Activated naive CD8-positive, alpha-beta T cell (primary cell): ENCODE data around the gene ELAVL1.
A peak's percentile ranks its signal among the peaks of the same experiment; 100 is the strongest.

Source experiments
- H3K27ac Mint-ChIP-seq: one replicate; pipeline ENCODE4 v1.8.0; 2021; ENCODE audit warnings: mixed read lengths
- H3K27me3 Mint-ChIP-seq: one replicate; pipeline ENCODE4 v1.8.0; 2021; ENCODE audit warnings: mixed read lengths
- H3K36me3 Mint-ChIP-seq: one replicate; pipeline ENCODE4 v1.8.0; 2021; ENCODE audit warnings: mixed read lengths
- H3K4me1 Mint-ChIP-seq: one replicate; pipeline ENCODE4 v1.8.0; 2021; ENCODE audit warnings: low read depth, mixed read lengths
- H3K4me3 Mint-ChIP-seq: one replicate; pipeline ENCODE4 v1.8.0; 2021; ENCODE audit warnings: mild to moderate bottlenecking, mixed read lengths
- H3K9me3 Mint-ChIP-seq: one replicate; pipeline ENCODE4 v1.8.0; 2021; ENCODE audit warnings: low read depth, mixed read lengths

The ELAVL1 gene

GRCh38 chr19:7953576-7953975 lies 51.9 kb downstream of the ELAVL1 start:
- Mint-ChIP-seq H3K27me3 (no peaks in the 10 kb centered on the region), H3K36me3 (no peaks in the 10 kb centered on the region), H3K4me1 (no peaks in the 10 kb centered on the region), H3K9me3 (no peaks in the 10 kb centered on the region), H3K4me3 (no peak overlapping the region), H3K27ac (no peak overlapping the region)

- H3K27me3 Mint-ChIP-seq, result no peaks in the 10 kb centered on the region
- no peaks in the 10 kb centered on the region for H3K36me3 Mint-ChIP-seq
- H3K4me3 Mint-ChIP-seq, result no peak overlapping the region
- no peak overlapping the region for H3K27ac Mint-ChIP-seq
- H3K9me3 Mint-ChIP-seq, result no peaks in the 10 kb centered on the region
- no peaks in the 10 kb centered on the region for H3K4me1 Mint-ChIP-seq
Measured at GRCh38 chr19:7953060-7953459, 52.4 kb downstream of the ELAVL1 start.

DNA sequence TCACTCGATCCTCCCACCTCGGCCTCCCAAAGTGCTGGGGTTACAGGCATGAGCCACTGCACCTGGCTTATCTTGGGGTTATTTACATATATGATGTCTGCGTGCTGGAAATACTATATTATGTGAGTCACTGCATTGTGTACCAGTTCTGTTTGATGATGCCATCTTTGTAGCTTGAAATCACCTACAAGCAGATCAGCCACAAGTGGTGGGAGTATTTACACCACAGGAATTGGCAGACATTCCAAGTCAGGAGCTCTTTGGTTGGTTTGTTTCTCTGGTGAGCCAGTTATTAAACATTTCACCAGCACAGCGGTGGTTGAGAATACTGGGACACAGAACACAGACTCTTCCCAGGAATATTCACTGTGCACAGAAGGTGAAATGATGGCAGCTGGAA lies 57.5 kb downstream of the ELAVL1 start:
- no peak overlapping the region for H3K4me3 Mint-ChIP-seq
- no peaks in the 10 kb centered on the region for H3K36me3 Mint-ChIP-seq
- no peak overlapping the region for H3K27ac Mint-ChIP-seq
- peaks cover 13% of the 10 kb centered on the region for H3K4me1 Mint-ChIP-seq
- no peaks in the 10 kb centered on the region for H3K9me3 Mint-ChIP-seq
- H3K27me3 Mint-ChIP-seq, result no peaks in the 10 kb centered on the region

DNA sequence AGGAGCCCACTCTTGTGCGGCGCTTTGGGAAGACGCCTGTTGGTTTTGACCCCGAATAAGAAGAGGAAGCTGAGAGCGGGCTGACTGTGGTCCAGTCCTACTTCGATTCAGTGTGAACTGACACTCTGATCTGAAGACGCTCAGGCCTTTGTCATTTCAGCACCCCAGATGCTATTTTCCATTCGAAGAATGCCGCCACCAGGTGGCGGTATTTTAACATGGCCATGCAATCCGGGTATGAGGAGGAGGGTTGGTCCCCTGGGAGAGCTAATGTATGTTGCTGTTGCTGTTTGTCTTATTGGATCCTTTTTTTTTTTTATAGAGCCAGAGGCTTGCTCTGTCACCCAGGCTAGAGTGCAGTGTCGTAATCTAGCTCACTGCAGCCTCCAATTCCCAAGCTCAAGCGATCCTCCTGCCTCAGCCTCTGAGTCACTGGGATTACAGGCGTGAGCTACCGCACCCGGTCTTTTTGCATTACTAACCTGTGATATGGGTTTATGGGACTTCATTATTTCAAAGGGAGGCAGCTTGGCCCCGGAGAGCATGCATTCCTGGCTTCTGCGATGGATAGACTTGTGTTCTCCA lies 61.2 kb downstream of the ELAVL1 start:
- Mint-ChIP-seq H3K36me3 (no peaks in the 10 kb centered on the region), H3K4me3 (peak overlapping the region; percentile 97), H3K9me3 (no peaks in the 10 kb centered on the region), H3K4me1 (peaks cover 34% of the 10 kb centered on the region), H3K27ac (peak overlapping the region; percentile 99), H3K27me3 (no peaks in the 10 kb centered on the region)

GRCh38 chr19:7943444-7944176 lies 61.8 kb downstream of the ELAVL1 start, which contains the start of gene TIMM44:
Gene TIMM44 (minus strand): TSS chr19:7943666. CDS start chr19:7943651, 15 bp downstream.
- H3K27me3 Mint-ChIP-seq, result no peaks in the 10 kb centered on the region
- H3K36me3 Mint-ChIP-seq, result peaks cover 4% of the 10 kb centered on the region
- H3K4me1 Mint-ChIP-seq, result peaks cover 37% of the 10 kb centered on the region
- H3K9me3 Mint-ChIP-seq, result no peaks in the 10 kb centered on the region
- H3K27ac Mint-ChIP-seq, result peak within 1 kb of the TSS; percentile 99
- H3K4me3 Mint-ChIP-seq, result peak within 1 kb of the TSS; percentile 97

DNA sequence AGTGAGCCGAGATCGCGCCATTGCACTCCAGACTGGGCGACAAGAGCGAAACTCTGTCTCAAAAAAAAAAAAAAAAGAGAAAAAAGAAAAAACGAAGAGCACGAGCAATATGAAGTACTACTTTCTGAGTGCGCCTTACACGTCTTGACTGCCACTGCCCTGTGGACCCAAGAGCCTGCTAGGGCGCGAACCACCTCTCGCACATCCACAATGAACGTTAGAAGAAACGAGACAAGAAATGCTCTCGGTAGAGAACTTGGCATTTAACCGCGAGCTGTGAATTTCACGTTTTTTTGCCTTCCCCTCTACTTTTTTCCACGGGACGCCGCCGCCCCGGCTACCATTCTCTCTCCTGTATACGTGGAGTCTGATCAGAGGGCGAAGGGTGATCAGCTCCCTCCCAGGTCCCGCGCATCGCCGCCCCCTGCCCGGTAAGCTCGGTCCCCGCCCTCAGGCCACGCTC lies 62.4 kb downstream of the ELAVL1 start:
- Mint-ChIP-seq H3K36me3 (peaks cover 4% of the 10 kb centered on the region), H3K9me3 (no peaks in the 10 kb centered on the region), H3K27me3 (no peaks in the 10 kb centered on the region), H3K4me3 (peak overlapping the region; percentile 97), H3K27ac (peak overlapping the region; percentile 99), H3K4me1 (peaks cover 37% of the 10 kb centered on the region)

DNA sequence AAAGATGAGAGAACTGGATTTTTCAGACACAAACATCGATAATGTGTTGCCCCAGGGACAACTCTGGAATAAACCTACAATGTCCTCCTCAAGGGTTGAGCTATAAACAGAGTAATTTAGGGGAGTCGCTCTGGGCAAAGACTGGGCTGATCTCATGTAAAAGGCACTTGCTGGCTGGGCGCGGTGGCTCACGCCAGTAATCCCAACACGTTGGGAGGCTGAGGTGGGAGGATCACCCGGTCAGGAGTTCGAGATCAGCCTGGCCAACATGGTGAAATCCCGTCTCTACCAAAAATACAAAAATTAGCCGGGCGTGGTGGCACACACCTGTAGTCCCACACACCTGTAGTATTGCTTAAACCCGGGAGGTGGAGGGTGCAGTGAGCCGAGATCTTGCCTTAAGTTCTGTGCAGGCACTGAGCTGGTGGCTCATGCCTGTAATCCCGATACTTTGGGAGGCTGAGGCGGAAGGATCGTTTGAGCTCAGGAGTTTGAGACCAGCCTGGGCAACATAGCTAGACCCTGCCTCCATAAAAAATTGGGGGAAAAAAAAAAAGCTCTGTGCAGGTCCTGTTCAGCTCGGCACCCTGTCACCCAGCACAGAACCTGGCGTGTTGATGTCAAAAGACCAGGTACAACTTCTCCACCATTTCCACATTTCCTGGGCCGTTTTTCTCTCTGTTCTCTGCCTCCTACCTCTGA lies 63.4 kb downstream of the ELAVL1 start:
- H3K4me1 Mint-ChIP-seq, result peaks cover 37% of the 10 kb centered on the region
- peak overlapping the region; percentile 97 for H3K4me3 Mint-ChIP-seq
- no peaks in the 10 kb centered on the region for H3K9me3 Mint-ChIP-seq
- H3K27me3 Mint-ChIP-seq, result no peaks in the 10 kb centered on the region
- peaks cover 4% of the 10 kb centered on the region for H3K36me3 Mint-ChIP-seq
- H3K27ac Mint-ChIP-seq, result peak overlapping the region; percentile 68

DNA sequence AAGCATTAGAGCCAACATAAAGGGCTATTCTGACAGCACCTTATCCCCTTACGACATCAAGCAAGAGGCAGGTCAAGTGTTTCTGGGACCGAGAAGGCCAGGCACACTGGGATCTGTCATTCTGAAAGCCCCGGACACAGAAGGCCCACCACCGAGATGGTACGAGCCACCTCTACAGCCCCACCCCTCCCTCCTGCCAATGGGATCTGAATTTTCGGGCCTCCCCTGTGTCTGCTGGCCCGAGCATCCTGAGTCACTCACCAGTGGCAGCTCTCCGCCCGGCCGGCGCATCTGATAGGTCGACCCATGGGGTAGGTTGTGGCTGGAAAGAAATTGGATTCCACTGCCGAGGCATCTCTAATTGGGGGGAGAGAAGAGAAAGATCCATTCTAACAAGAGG lies 64.6 kb downstream of the ELAVL1 start:
- no peaks in the 10 kb centered on the region for H3K9me3 Mint-ChIP-seq
- H3K4me3 Mint-ChIP-seq, result peak overlapping the region; percentile 52
- H3K4me1 Mint-ChIP-seq, result peaks cover 37% of the 10 kb centered on the region
- H3K36me3 Mint-ChIP-seq, result peaks cover 4% of the 10 kb centered on the region
- no peaks in the 10 kb centered on the region for H3K27me3 Mint-ChIP-seq
- no peak overlapping the region for H3K27ac Mint-ChIP-seq

GRCh38 chr19:7934766-7935165 lies 70.7 kb downstream of the ELAVL1 start:
- Mint-ChIP-seq H3K4me1 (peaks cover 4% of the 10 kb centered on the region), H3K4me3 (no peak overlapping the region), H3K36me3 (peaks cover 4% of the 10 kb centered on the region), H3K27ac (no peak overlapping the region), H3K27me3 (no peaks in the 10 kb centered on the region), H3K9me3 (no peaks in the 10 kb centered on the region)

- H3K4me1 Mint-ChIP-seq, result peaks cover 6% of the 10 kb centered on the region
- peaks cover 4% of the 10 kb centered on the region for H3K36me3 Mint-ChIP-seq
- no peak overlapping the region for H3K4me3 Mint-ChIP-seq
- no peaks in the 10 kb centered on the region for H3K9me3 Mint-ChIP-seq
- H3K27ac Mint-ChIP-seq, result no peak overlapping the region
- H3K27me3 Mint-ChIP-seq, result no peaks in the 10 kb centered on the region
Measured at GRCh38 chr19:7933828-7934725, 71.4 kb downstream of the ELAVL1 start.

DNA sequence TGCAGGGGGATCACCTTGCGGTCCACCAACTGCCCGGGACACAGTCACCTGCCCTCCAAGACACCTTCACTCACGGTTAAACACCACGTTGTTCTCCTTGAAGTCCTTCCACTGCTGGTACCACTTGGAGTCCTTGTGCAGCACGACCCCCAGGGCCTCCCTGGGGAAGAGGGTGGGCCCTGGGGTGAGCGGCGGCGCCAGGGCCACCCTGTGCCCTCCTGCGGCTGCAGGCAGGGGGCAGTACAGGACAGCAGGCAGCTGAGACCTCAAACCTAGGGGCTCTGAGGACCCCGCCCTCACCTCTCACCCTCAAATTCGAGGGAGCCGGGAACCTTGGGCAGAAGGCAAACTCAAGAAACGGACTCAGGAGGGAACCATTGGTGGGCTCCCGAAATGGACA lies 72.0 kb downstream of the ELAVL1 start:
- Mint-ChIP-seq H3K9me3 (no peaks in the 10 kb centered on the region), H3K4me1 (peaks cover 7% of the 10 kb centered on the region), H3K27me3 (no peaks in the 10 kb centered on the region), H3K27ac (no peak overlapping the region), H3K36me3 (peaks cover 1% of the 10 kb centered on the region), H3K4me3 (no peak overlapping the region)

- Mint-ChIP-seq H3K27me3 (no peaks in the 10 kb centered on the region), H3K27ac (no peak overlapping the region), H3K4me1 (peaks cover 9% of the 10 kb centered on the region), H3K9me3 (no peaks in the 10 kb centered on the region), H3K4me3 (no peak overlapping the region), H3K36me3 (peaks cover 3% of the 10 kb centered on the region)
Measured at GRCh38 chr19:7932930-7933300, 72.5 kb downstream of the ELAVL1 start.

DNA sequence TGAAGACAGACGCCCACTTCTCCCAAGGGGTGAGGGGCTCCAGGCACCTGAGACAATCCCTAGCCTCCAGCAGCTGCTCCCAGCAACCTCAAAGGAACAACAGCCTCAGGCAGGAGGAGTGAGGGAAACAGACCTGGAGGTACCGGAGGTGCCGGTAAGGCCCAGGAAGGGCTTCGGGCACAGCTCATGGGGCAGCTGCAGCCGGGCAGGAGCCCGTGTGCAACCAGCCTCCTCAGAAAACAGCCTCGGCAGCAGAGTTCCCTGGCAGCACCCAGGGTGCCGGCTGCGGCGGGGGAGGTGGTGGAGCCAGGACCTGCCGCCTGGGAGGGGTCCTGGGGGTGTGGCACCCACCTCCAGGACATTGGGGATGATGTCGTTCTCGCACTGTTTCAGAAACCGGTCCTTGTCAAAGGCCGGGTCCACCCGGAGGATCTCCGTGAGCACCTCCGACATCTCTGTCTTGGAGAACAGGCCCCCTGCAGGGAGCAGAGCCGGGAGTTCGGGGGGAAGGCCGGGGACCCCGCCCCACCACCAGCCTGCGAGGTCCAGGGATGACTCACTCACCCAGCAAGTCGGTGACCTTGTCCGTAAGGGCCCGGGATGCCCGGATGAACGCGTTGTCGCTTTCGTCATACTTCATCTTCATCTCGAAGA lies 73.0 kb downstream of the ELAVL1 start:
- no peaks in the 10 kb centered on the region for H3K27me3 Mint-ChIP-seq
- no peaks in the 10 kb centered on the region for H3K9me3 Mint-ChIP-seq
- no peak overlapping the region for H3K27ac Mint-ChIP-seq
- no peak overlapping the region for H3K4me3 Mint-ChIP-seq
- peaks cover 9% of the 10 kb centered on the region for H3K4me1 Mint-ChIP-seq
- H3K36me3 Mint-ChIP-seq, result peaks cover 3% of the 10 kb centered on the region
